T-cell (primary cell): ENCODE results near the gene SLC2A14. TPM values are rescaled to one million over a fixed set of nuclear protein-coding genes. Genes with fewer than 3 reads are reported as not detected.
"Not testable (repeated sequence)": the region's sequence is repeated elsewhere in the genome, so short reads cannot be mapped to it uniquely, and the experiment has no call there.

ENCODE experiments used
- ATAC-seq, 4 experiments: fragments of 200-7000 bp in 3 of 4; fragments of 150-1000 bp in 1 of 4; cut with Tn5 transposase; replicated peaks in 1 of 4; 1 replicate in 3 of 4; 2 replicates in 1 of 4; pipeline ENCODE4 v1.10.0; 2021; ENCODE audit warnings: moderate library complexity in 3 of 4, mild to moderate bottlenecking in 2 of 4, moderate number of reproducible peaks in 1 of 4
- CTCF ChIA-PET, 2 donors: fragments of 300-600 bp; sonication (Branson Sonifier 250); formaldehyde crosslinking; loops; one replicate each; lab custom pipeline; 2022; ENCODE audit warnings: antibody characterized with exemption in 2 of 2; lab: Charles Lee
- POLR2A ChIA-PET, 2 donors: fragments of 300-600 bp; sonication (Branson Sonifier 250); formaldehyde crosslinking; loops; one replicate each; lab custom pipeline; 2022; ENCODE audit warnings: antibody characterized with exemption in 2 of 2; lab: Charles Lee
- DNase-seq, 35 experiments: peaks; one replicate each; pipeline versions ENCODE4 v3.0.0 to v3.0.0-alpha.2; 2013 to 2023
- H3K27ac ChIP-seq: one replicate; pipeline ENCODE4 v1.5.1; 2013; ENCODE audit warnings: low read length
- H3K27me3 ChIP-seq, 2 experiments: replicated peaks in 1 of 2; 1 replicate in 1 of 2; 2 replicates in 1 of 2; pipeline versions ENCODE4 v1.6.1 to v1.7.0; 2013; ENCODE audit warnings: low read length in 1 of 2, mixed read lengths in 1 of 2; ENCODE audit not compliant: control insufficient read depth in 2 of 2, insufficient read depth in 2 of 2; ENCODE audit errors: extremely low read depth in 1 of 2
- H3K36me3 ChIP-seq, 2 donors: 1 replicate in 1 of 2; 2 replicates in 1 of 2; pipeline versions ENCODE4 v1.6.1 to v1.7.0; 2013; ENCODE audit warnings: low read length in 1 of 2; ENCODE audit not compliant: control insufficient read depth in 2 of 2, insufficient read depth in 1 of 2; ENCODE audit errors: extremely low read depth in 1 of 2
- H3K4me1 ChIP-seq, 2 experiments: 1 replicate in 1 of 2; 2 replicates in 1 of 2; pipeline versions ENCODE4 v1.6.1 to v1.7.0; 2013; ENCODE audit warnings: low read length in 2 of 2, mixed read lengths in 1 of 2; ENCODE audit not compliant: insufficient read depth in 2 of 2, control insufficient read depth in 1 of 2; ENCODE audit errors: extremely low read depth in 1 of 2
- H3K4me3 ChIP-seq, 2 donors: 1 replicate in 1 of 2; 2 replicates in 1 of 2; pipeline versions ENCODE4 v1.5.1 to v1.7.0; 2013; ENCODE audit warnings: mild to moderate bottlenecking in 2 of 2, low read length in 1 of 2, moderate library complexity in 1 of 2; ENCODE audit not compliant: control insufficient read depth in 1 of 2; ENCODE audit errors: extremely low read depth in 1 of 2
- H3K9me3 ChIP-seq: 2 replicates; pipeline ENCODE4 v1.7.0; 2013
- H3K27ac Mint-ChIP-seq, 2 donors: one replicate each; pipeline ENCODE4 v1.8.0; 2020 to 2021; ENCODE audit warnings: mild to moderate bottlenecking in 2 of 2, mixed read lengths in 2 of 2
- H3K27me3 Mint-ChIP-seq, 2 donors: one replicate each; pipeline ENCODE4 v1.8.0; 2021 to 2022; ENCODE audit warnings: mixed read lengths in 2 of 2
- H3K36me3 Mint-ChIP-seq: one replicate; pipeline ENCODE4 v1.8.0; 2021; ENCODE audit warnings: mixed read lengths
- H3K4me1 Mint-ChIP-seq, 3 donors: one replicate each; pipeline ENCODE4 v1.8.0; 2020 to 2022; ENCODE audit warnings: mixed read lengths in 3 of 3, mild to moderate bottlenecking in 1 of 3
- H3K4me3 Mint-ChIP-seq, 3 donors: one replicate each; pipeline ENCODE4 v1.8.0; 2020 to 2022; ENCODE audit warnings: mild to moderate bottlenecking in 3 of 3, mixed read lengths in 3 of 3, moderate library complexity in 3 of 3
- H3K9me3 Mint-ChIP-seq, 3 donors: one replicate each; pipeline ENCODE4 v1.8.0; 2020 to 2022; ENCODE audit warnings: mixed read lengths in 3 of 3
- WGBS: methylation state at CpG from one replicate; pipeline ENCODE4 v1.1.5; 2013; ENCODE audit warnings: missing lambda C conversion rate; ENCODE audit not compliant: insufficient coverage; 5-methylcytosine and 5-hydroxymethylcytosine counted together
- total RNA-seq, 35 experiments: library from RNA in 6 of 35; stranded (reverse) in 6 of 35; fragments of 120-200 nt in 1 of 35; gene quantifications; one replicate each; pipeline versions ENCODE4 v1.2.1 to v1.2.4 and lab custom pipeline; 2013 to 2026

The SLC2A14 gene
- total RNA-seq, 5 donors from 2014 or later (not counting 1 experiment from before 2014, with no cell fraction given): 0.10 to 2.5 (median 0.21) TPM

- no peak overlapping the region for H3K27ac ChIP-seq
- no peak overlapping the region for H3K27ac Mint-ChIP-seq
- H3K27me3 ChIP-seq: peaks cover 0 to 2% of the 10 kb centered on the region in 2 experiments
- H3K4me1 ChIP-seq: no peaks in the 10 kb centered on the region
- H3K27me3 Mint-ChIP-seq: no peaks in the 10 kb centered on the region
- H3K4me3 ChIP-seq: no peak overlapping the region
- ChIA-PET POLR2A (interaction anchor here in 1 of 2 donors (0.6 kb wide), 1 partner anchor 50 kb away, joined by 11 read pairs; no protein-coding TSS in a partner anchor), CTCF (interaction anchor here in 1 of 2 donors (0.7 kb wide), 1 partner anchor 138 kb away, joined by 4 read pairs; no protein-coding TSS in a partner anchor)
- H3K9me3 ChIP-seq: no peaks in the 10 kb centered on the region
- DNase-seq (no peak), ATAC-seq (no peak)
- H3K9me3 Mint-ChIP-seq: no peaks in the 10 kb centered on the region
- H3K36me3 Mint-ChIP-seq: no peaks in the 10 kb centered on the region
- peaks cover 0 to 3% (median 3%) of the 10 kb centered on the region in 3 donors for H3K4me1 Mint-ChIP-seq
- H3K36me3 ChIP-seq: no peaks in the 10 kb centered on the region
- H3K4me3 Mint-ChIP-seq: no peak overlapping the region
- no CpG with 5 or more reads among the region's 5 CpGs for WGBS
Measured at GRCh38 chr12:7835766-7836165, 36.9 kb downstream of the SLC2A14 start.

GRCh38 chr12:7835116-7835515, 37.6 kb downstream of the SLC2A14 start:
- DNase-seq: no peak
- Histone ChIP-seq H3K9me3 (no peaks in the 10 kb centered on the region), H3K4me1 (no peaks in the 10 kb centered on the region), H3K4me3 (no peak overlapping the region), H3K27ac (no peak overlapping the region), H3K36me3 (no peaks in the 10 kb centered on the region), H3K27me3 (peaks cover 0 to 2% of the 10 kb centered on the region in 2 experiments)
- POLR2A ChIA-PET: interaction anchor here in 1 of 2 donors (0.6 kb wide), 1 partner anchor 51 kb away, joined by 11 read pairs; no protein-coding TSS in a partner anchor
- no peak for ATAC-seq
- no peaks in the 10 kb centered on the region for H3K27me3 Mint-ChIP-seq
- H3K36me3 Mint-ChIP-seq: no peaks in the 10 kb centered on the region
- no peaks in the 10 kb centered on the region for H3K9me3 Mint-ChIP-seq
- peaks cover 0 to 3% (median 3%) of the 10 kb centered on the region in 3 donors for H3K4me1 Mint-ChIP-seq
- no peak overlapping the region for H3K4me3 Mint-ChIP-seq
- WGBS: 100% methylated on average over 3 of the region's 9 CpGs
- H3K27ac Mint-ChIP-seq: no peak overlapping the region
- CTCF ChIA-PET: interaction anchor here in 1 of 2 donors (0.7 kb wide), 3 partner anchors 18 to 160 kb away, joined by 3 to 6 read pairs (median 4); no protein-coding TSS in a partner anchor

- POLR2A ChIA-PET: interaction anchor here in 1 of 2 donors (0.6 to 0.7 kb wide), 2 partner anchors 34 to 981 kb away, joined by 3 to 4 read pairs; no protein-coding TSS in a partner anchor
- Mint-ChIP-seq H3K36me3 (no peaks in the 10 kb centered on the region), H3K27me3 (no peaks in the 10 kb centered on the region), H3K9me3 (no peaks in the 10 kb centered on the region), H3K4me3 (no peak overlapping the region), H3K4me1 (peaks cover 0 to 3% (median 3%) of the 10 kb centered on the region in 3 donors), H3K27ac (no peak overlapping the region)
- 29% methylated on average over 1 of the region's 1 CpG for WGBS
- Histone ChIP-seq H3K9me3 (no peaks in the 10 kb centered on the region), H3K27ac (no peak overlapping the region), H3K4me1 (no peaks in the 10 kb centered on the region), H3K4me3 (no peak overlapping the region), H3K36me3 (no peaks in the 10 kb centered on the region), H3K27me3 (peaks cover 0 to 2% of the 10 kb centered on the region in 2 experiments)
- CTCF ChIA-PET: interaction anchor here (0.6 to 0.7 kb wide), 6 partner anchors 18 to 326 kb away, joined by 3 to 6 read pairs (median 4); no protein-coding TSS in a partner anchor
- ATAC-seq (no peak), DNase-seq (peak in 1 of 35 experiments; percentile 2)
Measured at GRCh38 chr12:7834701-7835100, 38.0 kb downstream of the SLC2A14 start.

GRCh38 chr12:7833831-7834230, 38.9 kb downstream of the SLC2A14 start:
- peaks cover 0 to 3% (median 3%) of the 10 kb centered on the region in 3 donors for H3K4me1 Mint-ChIP-seq
- Histone ChIP-seq H3K27ac (no peak overlapping the region), H3K27me3 (peaks cover 0 to 2% of the 10 kb centered on the region in 2 experiments), H3K9me3 (no peaks in the 10 kb centered on the region), H3K4me3 (no peak overlapping the region), H3K4me1 (no peaks in the 10 kb centered on the region), H3K36me3 (no peaks in the 10 kb centered on the region)
- no peaks in the 10 kb centered on the region for H3K27me3 Mint-ChIP-seq
- DNase-seq: no peak
- ChIA-PET CTCF (no interaction called here), POLR2A (interaction anchor here in 1 of 2 donors (0.7 kb wide), 1 partner anchor 212 kb away, joined by 3 read pairs; no protein-coding TSS in a partner anchor)
- no peak for ATAC-seq
- no peaks in the 10 kb centered on the region for H3K36me3 Mint-ChIP-seq
- H3K4me3 Mint-ChIP-seq: no peak overlapping the region
- H3K9me3 Mint-ChIP-seq: no peaks in the 10 kb centered on the region
- 92% methylated on average over 2 of the region's 4 CpGs for WGBS
- no peak overlapping the region for H3K27ac Mint-ChIP-seq

GRCh38 chr12:7833201-7833600, 39.5 kb downstream of the SLC2A14 start:
- H3K36me3 Mint-ChIP-seq, ATAC-seq, H3K9me3 ChIP-seq, DNase-seq, H3K27ac ChIP-seq, H3K27ac Mint-ChIP-seq, H3K27me3 ChIP-seq, H3K4me1 Mint-ChIP-seq, H3K4me3 ChIP-seq, H3K4me1 ChIP-seq, H3K9me3 Mint-ChIP-seq, H3K4me3 Mint-ChIP-seq, H3K36me3 ChIP-seq, H3K27me3 Mint-ChIP-seq: not testable (repeated sequence)
- 100% methylated on average over 1 of the region's 6 CpGs for WGBS
- ChIA-PET CTCF (interaction anchor here in 1 of 2 donors (0.7 kb wide), 1 partner anchor 799 kb away, joined by 4 read pairs; no protein-coding TSS in a partner anchor), POLR2A (interaction anchor here in 1 of 2 donors (0.7 kb wide), 1 partner anchor 213 kb away, joined by 3 read pairs; no protein-coding TSS in a partner anchor)

GRCh38 chr12:7832059-7832696, 40.5 kb downstream of the SLC2A14 start:
- Mint-ChIP-seq H3K4me1 (peaks cover 0 to 3% (median 3%) of the 10 kb centered on the region in 3 donors), H3K36me3 (no peaks in the 10 kb centered on the region), H3K27me3 (no peaks in the 10 kb centered on the region), H3K27ac (no peak overlapping the region), H3K4me3 (no peak overlapping the region), H3K9me3 (no peaks in the 10 kb centered on the region)
- H3K36me3 ChIP-seq: no peaks in the 10 kb centered on the region
- DNase-seq (peak in 11 of 35 experiments; percentile 3 to 45 (median 11)), ATAC-seq (peak in 3 of 4 experiments; percentile 52 to 77 (median 57))
- peaks cover 0 to 2% of the 10 kb centered on the region in 2 experiments for H3K27me3 ChIP-seq
- H3K27ac ChIP-seq: no peak overlapping the region
- ChIA-PET CTCF (interaction anchor here in 1 of 2 donors (0.7 kb wide), 1 partner anchor 800 kb away, joined by 4 read pairs; no protein-coding TSS in a partner anchor), POLR2A (interaction anchor here in 1 of 2 donors (0.5 kb wide), 1 partner anchor 85 kb away, joined by 9 read pairs; the partner anchor contains the start of gene CLEC4C)
- H3K9me3 ChIP-seq: no peaks in the 10 kb centered on the region
- H3K4me1 ChIP-seq: no peaks in the 10 kb centered on the region
- no CpG with 5 or more reads among the region's 6 CpGs for WGBS
- H3K4me3 ChIP-seq: no peak overlapping the region
